ENCODE results near the gene PDE11A.

PDE11A gene

DNA sequence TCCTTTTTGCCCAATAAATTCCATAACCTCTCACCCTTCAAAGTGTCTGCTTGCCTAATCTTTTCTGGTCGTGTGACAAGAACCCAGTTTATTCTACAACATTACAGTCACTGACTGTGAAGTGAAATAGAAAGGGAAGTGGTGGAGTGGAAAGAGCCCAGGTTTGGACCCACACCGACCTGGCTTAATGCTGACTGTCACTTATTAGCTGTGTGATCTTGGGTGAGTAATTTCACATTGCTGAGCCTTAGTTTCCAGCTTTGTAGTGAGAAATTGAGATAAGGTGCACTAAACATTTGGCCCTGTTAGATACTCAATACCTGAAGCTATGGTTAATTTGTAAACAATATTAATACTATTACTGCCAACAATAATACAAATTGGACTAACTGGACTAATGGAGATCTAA lies 388.9 kb downstream of the PDE11A start:
- DNase-seq, result no peak

DNA sequence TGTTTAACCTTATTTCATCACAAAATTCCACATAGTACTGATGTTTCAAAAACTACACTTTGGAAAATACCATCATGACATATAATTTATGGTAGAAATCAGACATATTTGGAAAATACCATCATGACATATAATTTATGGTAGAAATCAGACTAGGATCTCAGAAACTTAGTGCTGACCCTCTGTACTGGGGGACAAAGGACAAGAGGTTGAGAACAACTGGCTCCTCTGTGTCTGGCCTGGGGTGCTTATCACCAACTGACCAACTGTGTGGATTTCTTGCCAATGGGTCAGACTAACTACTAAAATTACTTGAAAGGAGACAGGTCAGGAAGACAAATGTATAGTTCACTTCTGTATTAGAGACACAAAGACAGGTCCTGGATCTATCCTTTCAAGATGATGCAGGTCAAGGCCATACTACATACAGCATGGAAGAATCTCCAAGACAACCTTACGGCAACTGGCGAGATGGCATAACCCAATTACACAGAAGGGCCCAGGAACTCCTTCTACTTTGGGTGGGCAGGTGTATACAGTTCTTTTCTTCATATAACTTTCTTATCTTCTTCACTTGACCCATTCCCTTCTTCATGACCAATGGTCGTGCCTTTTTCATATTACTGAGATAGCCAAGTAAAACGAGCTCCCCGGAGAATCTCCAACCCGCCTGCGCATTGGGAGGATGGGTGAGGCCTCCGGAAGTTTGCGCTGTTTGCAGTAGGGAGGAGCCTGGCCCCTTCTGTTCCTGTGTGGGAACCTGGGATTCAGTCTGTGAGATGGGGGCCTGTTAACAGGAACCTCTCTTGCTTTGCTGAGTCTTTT lies 389.5 kb downstream of the PDE11A start:
- no peak for DNase-seq

DNA sequence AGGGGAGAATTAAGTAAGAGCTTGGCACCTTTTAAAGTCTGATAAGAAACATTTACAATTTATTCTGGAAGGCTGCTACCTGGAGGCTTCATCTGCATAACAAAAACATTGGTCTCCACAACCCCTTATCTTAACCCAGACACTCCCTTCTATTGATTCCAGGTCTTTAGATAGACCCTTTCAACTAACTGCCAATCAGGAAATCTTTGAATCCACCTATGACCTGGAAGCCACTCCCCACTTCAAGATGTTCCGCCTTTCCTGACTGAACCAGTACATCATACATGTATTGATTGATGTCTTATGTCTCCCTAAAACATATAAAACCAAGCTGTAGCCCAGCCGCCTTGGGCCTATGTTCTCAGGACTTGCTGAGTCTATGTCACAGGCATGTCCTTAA lies 390.6 kb downstream of the PDE11A start:
- DNase-seq, result no peak

DNA sequence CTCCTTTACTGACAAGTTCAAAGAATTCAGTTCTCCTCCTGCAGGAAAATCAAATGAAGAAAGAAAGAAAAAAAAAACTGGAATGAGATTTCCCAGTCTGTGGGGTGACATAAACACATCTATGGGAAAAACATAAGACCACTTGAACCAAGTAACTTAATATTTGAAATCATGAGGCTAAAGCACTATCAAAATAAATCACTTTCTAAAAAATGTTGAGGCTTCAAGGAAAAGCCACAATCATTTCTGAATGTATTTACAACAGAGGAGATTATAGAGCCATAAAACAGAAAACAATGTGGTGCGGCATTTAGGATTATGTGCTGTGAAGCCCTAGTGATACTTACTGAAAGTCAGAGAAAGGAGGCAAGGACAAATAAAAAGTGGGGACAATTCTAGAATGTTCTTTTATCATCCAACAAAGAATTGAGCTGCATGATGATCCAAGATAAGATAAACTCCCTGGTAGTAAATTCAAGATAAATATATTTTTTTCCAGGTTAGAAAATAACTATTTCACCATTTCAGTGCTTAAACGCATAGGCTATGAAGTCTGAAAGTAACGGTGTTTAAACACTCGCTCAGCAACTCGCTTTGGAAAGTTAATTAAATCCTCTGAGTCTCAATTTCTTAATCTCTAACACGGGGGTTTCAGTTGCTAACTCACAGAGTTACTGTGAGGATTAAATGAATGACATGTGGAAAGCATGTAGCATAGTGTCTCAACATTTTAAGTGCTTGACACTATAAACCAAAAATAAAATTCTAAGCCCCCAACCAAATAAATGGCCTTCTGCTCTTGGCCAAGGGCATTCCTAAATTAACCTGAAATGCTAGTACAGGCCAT lies 391.5 kb downstream of the PDE11A start:
- no peak for DNase-seq

DNA sequence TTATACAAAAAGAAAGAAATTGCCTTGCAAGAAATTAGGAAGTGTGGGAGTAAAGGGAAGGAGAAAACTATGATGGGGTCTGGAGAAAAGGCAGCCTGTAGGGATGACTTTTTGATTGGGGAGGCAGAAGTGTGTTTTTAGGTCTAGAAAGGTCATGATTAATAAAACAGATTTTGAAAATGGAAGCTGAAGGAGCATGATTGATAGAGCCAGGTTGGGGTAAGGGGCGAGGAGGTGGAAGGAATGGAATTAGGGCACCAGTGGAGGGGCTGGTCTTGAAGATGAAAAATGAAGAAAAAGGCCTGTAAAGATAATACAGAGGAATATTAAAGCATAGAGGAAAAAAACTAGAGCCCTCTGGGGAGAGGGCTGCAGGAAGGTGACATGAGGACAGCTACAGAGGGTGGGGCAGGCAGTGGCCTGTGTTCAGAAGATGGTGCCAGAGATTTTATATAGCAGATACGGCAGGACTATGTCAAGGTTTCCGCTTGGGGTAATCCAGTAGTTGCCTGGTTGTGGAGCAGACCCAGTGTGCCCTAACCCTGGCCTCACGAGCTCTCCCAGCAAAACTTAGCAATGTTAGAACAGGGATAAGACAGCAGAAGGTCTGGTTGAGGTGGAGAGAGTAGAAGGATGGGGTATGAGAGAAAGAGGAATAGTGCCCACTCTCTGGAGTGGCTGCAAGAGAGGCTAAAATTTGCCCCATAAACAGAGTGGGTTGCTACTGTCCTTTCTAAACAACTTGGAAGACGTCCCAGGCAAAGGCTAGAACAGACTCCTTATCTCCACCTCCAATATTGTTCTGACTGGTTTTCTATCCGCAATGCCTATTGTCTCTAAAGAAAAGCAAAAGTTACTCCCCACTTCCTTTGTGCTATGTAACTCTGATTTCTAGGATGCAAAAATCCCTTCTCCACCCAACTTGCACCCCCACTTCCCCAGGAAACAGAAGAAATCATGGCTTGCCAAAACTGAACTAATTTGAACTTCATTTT lies 392.7 kb downstream of the PDE11A start:
- no peak for DNase-seq

GRCh38 chr2:177678939-177679338 lies 393.6 kb downstream of the PDE11A start:
- no peak for DNase-seq

- DNase-seq, result no peak
Observed at GRCh38 chr2:177676636-177677035, 395.9 kb downstream of the PDE11A start.

- DNase-seq, result no peak
Observed at GRCh38 chr2:177675825-177676224, 396.8 kb downstream of the PDE11A start.

DNA sequence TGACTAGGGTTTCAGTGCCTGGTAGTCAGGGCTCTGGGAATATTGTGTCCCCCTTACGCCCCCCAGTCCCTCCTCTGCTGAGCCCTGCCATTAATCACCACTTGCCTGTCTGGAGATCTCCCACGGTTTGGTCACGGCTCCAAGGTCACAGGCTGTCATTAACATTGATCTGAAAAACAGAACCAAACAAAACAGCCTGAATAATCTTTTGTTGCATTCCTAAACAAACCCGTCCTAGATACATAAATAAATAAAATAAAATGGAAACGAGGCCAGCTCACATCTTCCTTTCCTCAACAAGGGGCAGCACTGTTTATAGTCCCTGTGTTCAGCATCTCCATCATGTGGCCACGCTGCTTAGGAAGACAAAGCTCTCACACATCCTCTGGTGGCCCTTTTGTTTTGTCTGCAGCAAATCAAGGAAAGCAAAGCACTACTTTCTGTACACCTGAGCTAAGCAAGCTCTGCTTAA lies 397.2 kb downstream of the PDE11A start:
- no peak for DNase-seq

GRCh38 chr2:177673602-177674595 lies 398.7 kb downstream of the PDE11A start:
- DNase-seq, result peak in 1 of 2 experiments; percentile 15

DNA sequence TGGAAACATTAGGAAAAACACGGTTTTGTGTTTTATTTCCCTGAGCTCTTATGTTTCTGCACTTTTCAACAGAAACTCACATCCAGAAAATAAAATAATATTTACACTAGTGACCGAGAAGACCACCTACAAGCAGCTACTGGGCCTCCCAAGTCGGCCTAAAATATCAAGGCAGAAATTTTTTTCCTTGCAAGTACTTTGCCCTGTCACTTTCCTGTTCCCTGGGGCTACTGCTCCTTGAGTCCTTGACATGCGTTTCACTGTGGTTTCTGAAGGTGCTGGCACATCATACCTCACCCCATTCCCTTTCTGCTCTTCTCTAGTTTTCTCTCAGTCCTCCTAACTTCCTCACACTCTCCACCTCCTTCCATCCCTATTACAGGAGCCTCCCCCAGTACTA lies 400.9 kb downstream of the PDE11A start:
- DNase-seq, result no peak

GRCh38 chr2:177670791-177671535 lies 401.6 kb downstream of the PDE11A start:
- DNase-seq, result no peak

DNA sequence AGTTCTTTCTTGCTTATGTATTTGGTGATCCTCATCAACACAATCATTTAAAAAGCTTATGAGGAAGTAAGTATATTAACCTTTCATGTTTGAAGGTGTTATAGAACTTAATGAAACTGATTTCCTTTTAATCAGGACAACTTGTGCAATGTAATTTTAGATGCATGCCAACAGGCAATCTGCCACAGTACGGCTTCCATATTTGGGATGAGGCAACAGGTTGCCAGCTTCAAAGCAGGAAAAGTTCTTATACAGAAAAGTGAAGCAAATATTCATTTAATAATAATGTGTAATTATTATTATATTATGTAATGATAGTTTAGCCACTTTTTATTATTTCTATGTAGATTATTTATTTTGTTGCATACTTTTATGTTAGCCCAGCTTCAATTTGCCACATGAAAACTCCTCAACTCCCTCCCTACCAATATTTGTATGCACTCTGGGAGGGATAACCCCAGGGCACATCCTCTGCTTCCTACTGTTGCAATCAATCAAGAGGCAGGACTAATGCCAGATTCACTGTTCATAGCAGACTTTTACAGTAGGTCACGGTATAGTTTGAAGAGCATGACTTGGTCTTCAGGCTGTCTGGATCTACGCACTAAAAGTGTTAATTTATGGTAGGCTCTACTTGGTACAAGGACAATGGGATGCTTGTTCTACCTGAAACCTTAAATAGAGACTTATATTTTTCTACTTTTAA lies 402.8 kb downstream of the PDE11A start:
- no peak for DNase-seq

DNA sequence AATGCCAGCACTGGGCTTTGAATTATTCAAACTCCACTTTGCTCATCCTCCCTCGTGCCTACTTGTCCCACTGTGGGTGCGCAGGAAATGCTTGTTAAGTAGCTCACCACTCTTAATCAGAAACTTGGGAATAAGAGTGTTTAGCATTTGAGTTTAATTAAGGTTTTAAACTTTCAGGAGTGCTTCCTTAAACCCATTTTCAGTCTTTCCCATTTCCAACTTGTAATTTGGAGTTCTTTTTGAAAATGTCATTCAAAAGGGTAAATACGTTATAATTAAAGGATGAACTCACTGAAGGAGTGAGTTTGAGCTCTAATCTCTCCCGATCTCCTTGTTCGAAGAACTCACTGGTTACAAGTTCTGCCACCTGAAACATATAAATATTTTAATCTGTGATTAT lies 403.4 kb downstream of the PDE11A start:
- DNase-seq, result no peak

- DNase-seq, result no peak
Observed at GRCh38 chr2:177668617-177669016, 404.0 kb downstream of the PDE11A start.

- peak in 1 of 2 experiments; percentile 5 for DNase-seq
Observed at GRCh38 chr2:177667626-177668025, 405.0 kb downstream of the PDE11A start.

DNA sequence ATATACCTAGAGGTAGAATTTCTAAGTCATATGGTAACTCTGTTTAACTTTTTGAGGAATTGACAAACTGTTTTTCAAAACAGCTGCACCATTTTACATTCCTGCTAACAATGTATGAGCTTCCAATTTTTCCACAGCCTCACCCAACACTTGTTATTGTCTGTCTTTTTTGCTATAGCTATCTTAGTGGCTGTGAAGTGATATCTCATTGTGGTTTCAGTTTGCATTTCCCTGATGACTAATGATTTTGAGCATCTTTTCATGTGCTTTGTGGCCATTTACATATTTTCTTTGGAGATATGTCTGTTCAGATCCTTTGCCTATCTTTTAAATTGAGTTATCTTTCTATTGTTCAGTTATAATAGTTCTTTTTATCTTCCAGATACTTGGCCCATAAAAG lies 406.2 kb downstream of the PDE11A start:
- no peak for DNase-seq

- DNase-seq, result no peak
Observed at GRCh38 chr2:177665948-177666347, 406.6 kb downstream of the PDE11A start.

DNA sequence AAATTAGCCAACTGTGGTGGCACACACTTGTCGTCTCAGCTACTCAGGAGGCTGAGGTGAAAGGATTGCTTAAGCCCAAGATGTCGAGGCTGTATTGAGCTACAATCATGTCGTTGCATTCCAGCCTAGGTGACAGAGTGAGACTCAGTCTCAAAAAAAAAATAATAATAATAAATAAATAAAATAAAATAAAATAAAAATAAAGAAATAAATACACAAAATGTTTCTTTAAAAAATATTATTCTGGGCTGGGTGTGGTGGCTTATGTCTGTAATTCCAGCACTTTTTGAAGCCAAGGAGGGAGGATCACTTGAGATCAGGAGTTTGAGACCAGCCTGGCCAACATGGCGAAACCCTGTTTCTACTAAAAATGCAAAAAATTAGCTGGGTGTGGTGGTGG lies 407.2 kb downstream of the PDE11A start:
- no peak for DNase-seq

- DNase-seq, result no peak
Observed at GRCh38 chr2:177662895-177663294, 409.7 kb downstream of the PDE11A start.

Data from NCI-H446 (cell line).